ENCODE results near the gene RFNG. TPM values are rescaled to one million over a fixed set of nuclear protein-coding genes. Genes with fewer than 3 reads are reported as not detected.

The RFNG gene
- total and polyA plus RNA-seq, 2 of the 13 experiments (the other 11 are each of a cell fraction or from before 2014, with no cell fraction given) = 61.4 to 64.0 TPM

GRCh38 chr17:82056729-82057621 is 5.4 kb upstream of the RFNG start (continued):
- TF ChIP-seq, protein P1, sequence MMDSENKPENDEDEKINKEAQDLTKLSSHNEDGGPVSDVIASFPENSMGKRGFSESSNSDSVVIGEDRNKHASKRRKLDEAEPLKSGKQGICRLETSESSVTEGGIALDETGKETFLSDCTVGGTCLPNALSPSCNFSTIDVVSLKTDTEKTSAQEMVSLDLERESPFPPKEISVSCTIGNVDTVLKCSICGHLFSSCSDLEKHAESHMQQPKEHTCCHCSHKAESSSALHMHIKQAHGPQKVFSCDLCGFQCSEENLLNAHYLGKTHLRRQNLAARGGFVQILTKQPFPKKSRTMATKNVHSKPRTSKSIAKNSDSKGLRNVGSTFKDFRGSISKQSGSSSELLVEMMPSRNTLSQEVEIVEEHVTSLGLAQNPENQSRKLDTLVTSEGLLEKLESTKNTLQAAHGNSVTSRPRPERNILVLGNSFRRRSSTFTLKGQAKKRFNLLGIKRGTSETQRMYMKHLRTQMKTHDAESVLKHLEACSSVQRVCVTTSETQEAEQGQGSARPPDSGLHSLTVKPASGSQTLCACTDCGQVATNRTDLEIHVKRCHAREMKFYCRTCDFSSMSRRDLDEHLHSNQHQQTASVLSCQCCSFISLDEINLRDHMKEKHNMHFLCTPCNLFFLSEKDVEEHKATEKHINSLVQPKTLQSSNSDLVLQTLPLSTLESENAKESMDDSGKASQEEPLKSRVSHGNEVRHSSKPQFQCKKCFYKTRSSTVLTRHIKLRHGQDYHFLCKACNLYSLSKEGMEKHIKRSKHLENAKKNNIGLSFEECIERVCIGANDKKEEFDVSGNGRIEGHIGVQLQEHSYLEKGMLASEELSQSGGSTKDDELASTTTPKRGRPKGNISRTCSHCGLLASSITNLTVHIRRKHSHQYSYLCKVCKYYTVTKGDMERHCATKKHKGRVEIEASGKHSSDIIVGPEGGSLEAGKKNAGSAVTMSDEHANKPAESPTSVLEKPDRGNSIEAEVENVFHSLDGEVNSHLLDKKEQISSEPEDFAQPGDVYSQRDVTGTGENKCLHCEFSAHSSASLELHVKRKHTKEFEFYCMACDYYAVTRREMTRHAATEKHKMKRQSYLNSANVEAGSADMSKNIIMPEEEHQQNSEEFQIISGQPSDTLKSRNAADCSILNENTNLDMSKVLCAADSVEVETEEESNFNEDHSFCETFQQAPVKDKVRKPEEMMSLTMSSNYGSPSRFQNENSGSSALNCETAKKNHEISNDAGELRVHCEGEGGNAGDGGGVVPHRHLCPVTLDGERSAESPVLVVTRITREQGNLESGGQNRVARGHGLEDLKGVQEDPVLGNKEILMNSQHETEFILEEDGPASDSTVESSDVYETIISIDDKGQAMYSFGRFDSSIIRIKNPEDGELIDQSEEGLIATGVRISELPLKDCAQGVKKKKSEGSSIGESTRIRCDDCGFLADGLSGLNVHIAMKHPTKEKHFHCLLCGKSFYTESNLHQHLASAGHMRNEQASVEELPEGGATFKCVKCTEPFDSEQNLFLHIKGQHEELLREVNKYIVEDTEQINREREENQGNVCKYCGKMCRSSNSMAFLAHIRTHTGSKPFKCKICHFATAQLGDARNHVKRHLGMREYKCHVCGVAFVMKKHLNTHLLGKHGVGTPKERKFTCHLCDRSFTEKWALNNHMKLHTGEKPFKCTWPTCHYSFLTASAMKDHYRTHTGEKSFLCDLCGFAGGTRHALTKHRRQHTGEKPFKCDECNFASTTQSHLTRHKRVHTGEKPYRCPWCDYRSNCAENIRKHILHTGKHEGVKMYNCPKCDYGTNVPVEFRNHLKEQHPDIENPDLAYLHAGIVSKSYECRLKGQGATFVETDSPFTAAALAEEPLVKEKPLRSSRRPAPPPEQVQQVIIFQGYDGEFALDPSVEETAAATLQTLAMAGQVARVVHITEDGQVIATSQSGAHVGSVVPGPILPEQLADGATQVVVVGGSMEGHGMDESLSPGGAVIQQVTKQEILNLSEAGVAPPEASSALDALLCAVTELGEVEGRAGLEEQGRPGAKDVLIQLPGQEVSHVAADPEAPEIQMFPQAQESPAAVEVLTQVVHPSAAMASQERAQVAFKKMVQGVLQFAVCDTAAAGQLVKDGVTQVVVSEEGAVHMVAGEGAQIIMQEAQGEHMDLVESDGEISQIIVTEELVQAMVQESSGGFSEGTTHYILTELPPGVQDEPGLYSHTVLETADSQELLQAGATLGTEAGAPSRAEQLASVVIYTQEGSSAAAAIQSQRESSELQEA (CRISPR knock-in tag; IDR thresholded peaks at IDR 0.05; ENCODE audit: not compliant biosample characterization) = no peak
- TF ChIP-seq MEF2D (CRISPR knock-in tag; IDR thresholded peaks at IDR 0.05) (peak; percentile 85), ZNF607 (CRISPR knock-in tag; IDR thresholded peaks at IDR 0.05; ENCODE audit: borderline replicate concordance) (peak; percentile 83; the same call in 1 of the 2 replicates), SRF (IDR thresholded peaks at IDR 0.05; ENCODE audit: low read depth, low read length) (no peak), BATF2 (CRISPR knock-in tag; IDR thresholded peaks at IDR 0.05) (no peak), SYNCRIP (IDR thresholded peaks at IDR 0.05; ENCODE audit: insufficient read depth, low read depth, low read length) (no peak), ZNF709 (CRISPR knock-in tag; IDR thresholded peaks at IDR 0.05) (no peak), ZKSCAN1 (IDR thresholded peaks at IDR 0.05; ENCODE audit: low read length) (no peak), ATAD3A (CRISPR knock-in tag; IDR thresholded peaks at IDR 0.05) (no peak), ESRRA (CRISPR knock-in tag; IDR thresholded peaks at IDR 0.05; ENCODE audit: low read depth) (peak; percentile 82), SPEN (CRISPR knock-in tag; IDR thresholded peaks at IDR 0.05; ENCODE audit: low read depth) (peak; percentile 73; the same call in 1 of the 2 replicates), NR2F6 (IDR thresholded peaks at IDR 0.05) (peak; percentile 51; the same call in 1 of the 2 replicates), NR2F6 (CRISPR knock-in tag; IDR thresholded peaks at IDR 0.05) (peak; percentile 48; the same call in 1 of the 2 replicates), RFX3 (CRISPR knock-in tag; IDR thresholded peaks at IDR 0.05) (no peak), PHB2 (IDR thresholded peaks at IDR 0.05; ENCODE audit: partially characterized antibody) (no peak), KLF13 (CRISPR knock-in tag; IDR thresholded peaks at IDR 0.05) (no peak), ZNF747 (CRISPR knock-in tag; IDR thresholded peaks at IDR 0.05; ENCODE audit: borderline replicate concordance) (peak; percentile 79), ZNF704 (CRISPR knock-in tag; IDR thresholded peaks at IDR 0.05; ENCODE audit: borderline replicate concordance) (no peak), ZNF468 (CRISPR knock-in tag; IDR thresholded peaks at IDR 0.05) (no peak)
